Measurements from ENCODE around the gene CSAG2. TPM values are rescaled to one million over a fixed set of nuclear protein-coding genes. Genes with fewer than 3 reads are reported as not detected.
"Not testable (repeated sequence)": the region's sequence is repeated elsewhere in the genome, so short reads cannot be mapped to it uniquely, and the experiment has no call there.

The CSAG2 gene
- total RNA-seq, 2 experiments from 2014 or later = not detected

- no peak within 1 kb of the TSS for H3K27ac ChIP-seq (ENCODE audit: low read depth, low read length, poor library complexity, severe bottlenecking)
- H3K9me2 ChIP-seq (ENCODE audit: insufficient read depth, low read length) = no peaks in the 10 kb centered on the region
- H2AFZ ChIP-seq (ENCODE audit: low read length) = no peak within 1 kb of the TSS
- H3K36me3 ChIP-seq (ENCODE audit: insufficient read depth, low read length) = no peaks in the 10 kb centered on the region
- no peak for DNase-seq (ENCODE audit: low spot score)
- BruUV-seq (replicated peaks) = no TSS peak
- intact Hi-C loops (cut with micrococcal nuclease; ENCODE audit: unreplicated experiment) = no loop called here
- H3K4me2 ChIP-seq (ENCODE audit: low read length) = no peak within 1 kb of the TSS
- no peak for TF ChIP-seq EZH2phosphoT487 (IDR thresholded peaks at IDR 0.05; ENCODE audit: borderline replicate concordance, low read depth, low read length)
- TF ChIP-seq, protein P1, sequence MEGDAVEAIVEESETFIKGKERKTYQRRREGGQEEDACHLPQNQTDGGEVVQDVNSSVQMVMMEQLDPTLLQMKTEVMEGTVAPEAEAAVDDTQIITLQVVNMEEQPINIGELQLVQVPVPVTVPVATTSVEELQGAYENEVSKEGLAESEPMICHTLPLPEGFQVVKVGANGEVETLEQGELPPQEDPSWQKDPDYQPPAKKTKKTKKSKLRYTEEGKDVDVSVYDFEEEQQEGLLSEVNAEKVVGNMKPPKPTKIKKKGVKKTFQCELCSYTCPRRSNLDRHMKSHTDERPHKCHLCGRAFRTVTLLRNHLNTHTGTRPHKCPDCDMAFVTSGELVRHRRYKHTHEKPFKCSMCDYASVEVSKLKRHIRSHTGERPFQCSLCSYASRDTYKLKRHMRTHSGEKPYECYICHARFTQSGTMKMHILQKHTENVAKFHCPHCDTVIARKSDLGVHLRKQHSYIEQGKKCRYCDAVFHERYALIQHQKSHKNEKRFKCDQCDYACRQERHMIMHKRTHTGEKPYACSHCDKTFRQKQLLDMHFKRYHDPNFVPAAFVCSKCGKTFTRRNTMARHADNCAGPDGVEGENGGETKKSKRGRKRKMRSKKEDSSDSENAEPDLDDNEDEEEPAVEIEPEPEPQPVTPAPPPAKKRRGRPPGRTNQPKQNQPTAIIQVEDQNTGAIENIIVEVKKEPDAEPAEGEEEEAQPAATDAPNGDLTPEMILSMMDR (conservative IDR thresholded peaks at IDR 0.05; ENCODE audit: low read length) = no peak
- H3K9me3 ChIP-seq (ENCODE audit: low read length) = no peaks in the 10 kb centered on the region
- ChIA-PET POLR2A (no interaction called here), CTCF (ENCODE audit: unreplicated experiment) (no interaction called here)
- H3K4me1 ChIP-seq (ENCODE audit: insufficient read depth, low read length, poor library complexity, severe bottlenecking) = no peaks in the 10 kb centered on the region
- no peaks in the 10 kb centered on the region for H3K79me2 ChIP-seq (ENCODE audit: insufficient read depth, low read depth, low read length)
- H4K20me1 ChIP-seq (ENCODE audit: insufficient read depth, low read length) = no peaks in the 10 kb centered on the region
- no peak within 1 kb of the TSS for H3K4me3 ChIP-seq (ENCODE audit: low read depth, low read length, poor library complexity, severe bottlenecking)
Measured at GRCh38 chrX:152733261-152733975, 24.3 kb upstream of the CSAG2 start, which contains the start of the genes CSAG1 and MAGEA12. Gene CSAG1, minus strand, starts transcription at chrX:152733721. Its CDS starts 1,261 bp downstream, at chrX:152732460. Gene MAGEA12, plus strand, starts transcription at chrX:152733757. Its CDS starts 2,405 bp downstream, at chrX:152736162.

DNA sequence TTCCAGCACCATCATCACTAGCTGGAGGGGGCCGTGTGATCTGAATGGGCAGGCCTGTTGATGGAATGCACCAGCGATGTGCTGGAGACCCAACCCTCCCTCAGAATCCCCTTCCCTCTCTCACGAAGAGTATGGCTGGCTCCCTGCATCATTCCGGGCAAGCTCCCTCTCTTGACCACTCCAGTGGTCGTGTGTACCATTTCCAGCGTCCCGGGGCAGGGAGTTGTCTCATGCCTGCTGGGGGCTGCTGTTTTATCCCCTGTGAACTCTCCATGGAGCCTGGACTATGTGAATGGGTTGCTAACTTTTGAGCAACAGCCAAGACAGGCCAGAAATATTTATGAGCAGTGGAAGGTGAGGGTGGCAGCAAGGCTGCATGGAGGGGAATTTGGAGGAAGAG, 16.3 kb upstream of the CSAG2 start:
- no peak for DNase-seq (ENCODE audit: low spot score)
- ChIA-PET CTCF (ENCODE audit: unreplicated experiment) (no interaction called here), POLR2A (no interaction called here)
- H3K4me1 ChIP-seq (ENCODE audit: insufficient read depth, low read length, poor library complexity, severe bottlenecking) = no peaks in the 10 kb centered on the region
- no peak overlapping the region for H3K27ac ChIP-seq (ENCODE audit: low read depth, low read length, poor library complexity, severe bottlenecking)
- intact Hi-C loops (cut with micrococcal nuclease; ENCODE audit: unreplicated experiment) = no loop called here
- no peaks in the 10 kb centered on the region for H4K20me1 ChIP-seq (ENCODE audit: insufficient read depth, low read length)
- H3K9me2 ChIP-seq (ENCODE audit: insufficient read depth, low read length) = no peaks in the 10 kb centered on the region
- H3K4me3 ChIP-seq (ENCODE audit: low read depth, low read length, poor library complexity, severe bottlenecking) = no peak overlapping the region
- no TSS peak for BruUV-seq (replicated peaks)
- H3K79me2 ChIP-seq (ENCODE audit: insufficient read depth, low read depth, low read length) = no peaks in the 10 kb centered on the region
- H2AFZ ChIP-seq (ENCODE audit: low read length) = no peak overlapping the region
- no peaks in the 10 kb centered on the region for H3K36me3 ChIP-seq (ENCODE audit: insufficient read depth, low read length)
- no peak for TF ChIP-seq EZH2phosphoT487 (IDR thresholded peaks at IDR 0.05; ENCODE audit: borderline replicate concordance, low read depth, low read length)
- TF ChIP-seq, protein P1 (conservative IDR thresholded peaks at IDR 0.05; ENCODE audit: low read length) = no peak
- no peak overlapping the region for H3K4me2 ChIP-seq (ENCODE audit: low read length)
- H3K9me3 ChIP-seq (ENCODE audit: low read length) = no peaks in the 10 kb centered on the region

GRCh38 chrX:152713815-152714787, 5.0 kb upstream of the CSAG2 start, which contains the start of gene MAGEA2B:
Gene MAGEA2B, plus strand, starts transcription at chrX:152714628. Its CDS starts 2,479 bp downstream, at chrX:152717107.
- not testable (repeated sequence) for H2AFZ ChIP-seq (ENCODE audit: low read length); BruUV-seq (replicated peaks)

GRCh38 chrX:152713195-152713594, 4.1 kb upstream of the CSAG2 start:
- H4K20me1 ChIP-seq (ENCODE audit: insufficient read depth, low read length); H3K4me3 ChIP-seq (ENCODE audit: low read depth, low read length, poor library complexity, severe bottlenecking); H3K4me2 ChIP-seq (ENCODE audit: low read length); H3K36me3 ChIP-seq (ENCODE audit: insufficient read depth, low read length); H3K27ac ChIP-seq (ENCODE audit: low read depth, low read length, poor library complexity, severe bottlenecking); H3K4me1 ChIP-seq (ENCODE audit: insufficient read depth, low read length, poor library complexity, severe bottlenecking); POLR2A ChIA-PET; H2AFZ ChIP-seq (ENCODE audit: low read length); H3K79me2 ChIP-seq (ENCODE audit: insufficient read depth, low read depth, low read length); intact Hi-C loops (cut with micrococcal nuclease; ENCODE audit: unreplicated experiment); H3K9me2 ChIP-seq (ENCODE audit: insufficient read depth, low read length); CTCF ChIA-PET (ENCODE audit: unreplicated experiment); BruUV-seq (replicated peaks); H3K9me3 ChIP-seq (ENCODE audit: low read length); DNase-seq (ENCODE audit: low spot score): not testable (repeated sequence)

More at GRCh38 chrX:152713815-152714787, 5.0 kb upstream of the CSAG2 start, which contains the start of gene MAGEA2B:
- H4K20me1 ChIP-seq (ENCODE audit: insufficient read depth, low read length); H3K27ac ChIP-seq (ENCODE audit: low read depth, low read length, poor library complexity, severe bottlenecking); CTCF ChIA-PET (ENCODE audit: unreplicated experiment); POLR2A ChIA-PET; H3K36me3 ChIP-seq (ENCODE audit: insufficient read depth, low read length); H3K9me2 ChIP-seq (ENCODE audit: insufficient read depth, low read length); H3K4me3 ChIP-seq (ENCODE audit: low read depth, low read length, poor library complexity, severe bottlenecking); H3K4me2 ChIP-seq (ENCODE audit: low read length); intact Hi-C loops (cut with micrococcal nuclease; ENCODE audit: unreplicated experiment); H3K9me3 ChIP-seq (ENCODE audit: low read length); H3K79me2 ChIP-seq (ENCODE audit: insufficient read depth, low read depth, low read length); H3K4me1 ChIP-seq (ENCODE audit: insufficient read depth, low read length, poor library complexity, severe bottlenecking); DNase-seq (ENCODE audit: low spot score): not testable (repeated sequence)

Measured in OCI-LY7 (cell line).